Right kidney (tissue), 9 donors: Measurements from ENCODE around the gene PA2G4.
"Not testable (repeated sequence)": the region's sequence is repeated elsewhere in the genome, so short reads cannot be mapped to it uniquely, and the experiment has no call there.

Experiments
- DNase-seq: peaks from one replicate; pipeline ENCODE4 v3.0.0-alpha.2; 2016
- long read RNA-seq, 8 donors: transcript quantifications; one replicate each; lab custom pipeline, GENCODE V29; 2026

PA2G4 gene
- long read RNA-seq, donor 1, transcript PA2G4-201 (13 exons, 2,577 nt) = major isoform, 28 of 274 reads
- long read RNA-seq, donor 1, partial matches to known transcripts = 237 of 274 reads
- long read RNA-seq, donor 1, other reads (novel, unspliced or antisense) = 8 of 274 reads
- long read RNA-seq, donor 2, transcript PA2G4-201 (13 exons, 2,577 nt) = major isoform, 11 of 164 reads
- long read RNA-seq, donor 2, partial matches to known transcripts = 116 of 164 reads
- long read RNA-seq, donor 2, other reads (novel, unspliced or antisense) = 37 of 164 reads
- long read RNA-seq, donor 3, transcript PA2G4-201 (13 exons, 2,577 nt) = major isoform, 15 of 64 reads
- long read RNA-seq, donor 3, partial matches to known transcripts = 49 of 64 reads
- long read RNA-seq, donor 3, other reads (novel, unspliced or antisense) = 0 of 64 reads
- long read RNA-seq, donor 4, transcript PA2G4-201 (13 exons, 2,577 nt) = major isoform, 21 of 125 reads
- long read RNA-seq, donor 4, partial matches to known transcripts = 104 of 125 reads
- long read RNA-seq, donor 4, other reads (novel, unspliced or antisense) = 0 of 125 reads
- long read RNA-seq, donor 5, transcript PA2G4-201 (13 exons, 2,577 nt) = major isoform, 43 of 86 reads
- long read RNA-seq, donor 5, partial matches to known transcripts = 33 of 86 reads
- long read RNA-seq, donor 5, other reads (novel, unspliced or antisense) = 10 of 86 reads
- long read RNA-seq, donor 6, transcript PA2G4-201 (13 exons, 2,577 nt) = major isoform, 11 of 113 reads
- long read RNA-seq, donor 6, partial matches to known transcripts = 102 of 113 reads
- long read RNA-seq, donor 6, other reads (novel, unspliced or antisense) = 0 of 113 reads
- long read RNA-seq, donor 7, transcript PA2G4-201 (13 exons, 2,577 nt) = major isoform, 26 of 256 reads
- long read RNA-seq, donor 7, partial matches to known transcripts = 221 of 256 reads
- long read RNA-seq, donor 7, other reads (novel, unspliced or antisense) = 7 of 256 reads
- long read RNA-seq, donor 8, transcript PA2G4-201 (13 exons, 2,577 nt) = major isoform, 26 of 117 reads
- long read RNA-seq, donor 8, partial matches to known transcripts = 85 of 117 reads
- long read RNA-seq, donor 8, other reads (novel, unspliced or antisense) = 5 of 117 reads

GRCh38 chr12:56104109-56104814 is at the start of gene PA2G4:
PA2G4 (plus strand) TSS chr12:56104559; CDS start chr12:56104738, 179 bp downstream.
- DNase-seq = peak; percentile 85

GRCh38 chr12:56059964-56060363 is 44.4 kb upstream of the PA2G4 start:
- not testable (repeated sequence) for DNase-seq

- DNase-seq = no peak
These were observed 42.4 kb upstream of the PA2G4 start for GRCh38 chr12:56061982-56062381.

DNA sequence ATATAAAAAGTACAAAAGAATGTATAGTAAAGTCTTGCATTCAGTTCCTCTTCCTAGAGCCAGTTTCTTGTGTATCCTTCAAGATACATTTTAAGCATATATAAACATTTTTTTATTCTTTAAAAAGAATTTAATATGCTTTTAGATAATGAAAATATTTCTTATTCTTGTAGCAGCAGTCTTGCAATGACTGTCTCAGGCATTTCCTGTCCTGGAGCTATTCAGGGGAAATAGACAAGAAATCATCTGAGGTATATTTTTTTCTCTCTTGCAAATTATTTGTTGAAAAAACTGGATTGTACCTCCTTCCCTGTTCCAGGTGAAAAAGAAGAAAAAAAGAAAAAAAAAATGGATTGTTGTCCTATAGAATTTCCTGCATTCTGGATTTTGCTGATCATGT is 41.4 kb upstream of the PA2G4 start:
- DNase-seq = no peak

DNA sequence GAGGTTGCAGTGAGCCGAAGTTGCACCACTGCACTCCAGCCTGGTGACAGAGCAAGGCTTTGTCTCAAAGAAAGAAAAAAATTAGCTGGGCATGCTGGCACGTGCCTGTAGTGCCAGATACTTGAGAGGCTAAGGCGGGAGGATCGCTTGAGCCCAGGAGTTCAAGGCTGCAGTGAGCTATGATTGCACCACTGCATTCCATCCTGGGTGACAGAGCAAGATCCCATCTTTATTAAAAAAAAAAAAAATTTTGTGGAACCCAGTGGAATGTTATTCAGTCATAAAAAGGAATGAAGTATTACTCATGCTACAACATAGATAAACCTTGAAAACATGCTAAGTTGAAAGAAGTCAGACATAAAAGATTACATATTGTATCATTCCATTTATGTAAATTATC is 32.7 kb upstream of the PA2G4 start:
- no peak for DNase-seq

DNA sequence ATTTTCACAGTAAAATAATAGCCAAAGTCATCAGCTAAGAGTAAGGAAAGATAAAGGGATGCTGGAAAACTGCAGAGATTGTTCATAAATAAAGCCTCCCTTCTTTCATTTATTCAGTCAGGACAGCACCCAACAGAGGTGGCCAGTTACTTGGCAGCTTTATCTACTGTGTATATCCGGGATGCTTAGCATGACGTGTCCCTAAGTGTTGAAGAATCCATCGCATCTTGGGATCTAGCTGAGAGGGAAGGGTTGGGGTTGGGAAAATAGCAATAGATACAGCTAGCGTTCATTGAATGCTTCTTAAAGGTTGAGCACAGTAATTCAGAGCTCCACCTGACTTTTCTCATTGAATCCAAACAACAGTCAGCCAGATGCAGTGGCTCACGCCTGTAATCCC is 30.0 kb upstream of the PA2G4 start:
- no peak for DNase-seq

DNA sequence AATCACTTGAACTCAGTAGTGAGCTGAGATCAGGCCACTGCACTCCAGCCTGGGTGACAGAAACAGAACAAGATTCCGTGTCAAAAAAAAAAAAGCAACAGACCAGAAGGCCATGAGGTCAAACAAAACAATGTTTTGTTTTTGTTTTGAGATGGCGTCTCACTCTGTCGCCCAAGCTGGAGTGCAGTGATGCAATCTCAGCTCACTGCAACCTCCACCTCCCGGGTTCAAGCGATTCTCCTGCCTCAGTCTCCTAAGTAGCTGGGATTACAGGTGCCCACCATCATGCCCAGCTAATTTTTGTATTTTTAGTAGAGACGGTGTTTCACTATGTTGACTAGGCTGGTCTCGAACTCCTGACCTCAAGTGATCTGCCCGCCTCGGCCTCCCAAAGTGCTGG is 26.4 kb upstream of the PA2G4 start:
- not testable (repeated sequence) for DNase-seq

DNA sequence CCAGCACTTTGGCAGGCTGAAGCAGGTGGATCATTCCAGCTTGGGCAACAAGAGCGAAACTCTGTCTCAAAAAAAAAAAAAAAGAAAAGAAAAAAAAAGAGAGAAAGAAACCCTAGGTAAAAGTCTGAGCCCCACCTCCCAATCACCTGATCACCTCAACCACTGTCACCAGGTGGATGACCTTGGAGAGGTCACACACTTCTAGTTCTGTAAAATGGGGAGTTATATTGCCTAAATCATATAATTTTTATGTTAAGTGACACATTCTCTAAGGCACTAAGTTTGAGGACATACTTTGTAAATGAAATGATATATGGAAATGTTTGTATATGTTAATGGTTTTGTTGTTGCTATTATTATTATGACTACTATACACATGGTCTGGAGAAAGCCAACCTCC is 25.9 kb upstream of the PA2G4 start:
- no peak for DNase-seq

GRCh38 chr12:56078931-56079722 is 25.2 kb upstream of the PA2G4 start:
- peak; percentile 95 for DNase-seq

GRCh38 chr12:56079723-56080555 is 24.4 kb upstream of the PA2G4 start, which contains the start of gene ERBB3:
ERBB3 (plus strand) TSS chr12:56080165; CDS start chr12:56080301, 136 bp downstream.
- peak; percentile 90 for DNase-seq

- no peak for DNase-seq
These were observed 23.7 kb upstream of the PA2G4 start for GRCh38 chr12:56080556-56081138.

DNA sequence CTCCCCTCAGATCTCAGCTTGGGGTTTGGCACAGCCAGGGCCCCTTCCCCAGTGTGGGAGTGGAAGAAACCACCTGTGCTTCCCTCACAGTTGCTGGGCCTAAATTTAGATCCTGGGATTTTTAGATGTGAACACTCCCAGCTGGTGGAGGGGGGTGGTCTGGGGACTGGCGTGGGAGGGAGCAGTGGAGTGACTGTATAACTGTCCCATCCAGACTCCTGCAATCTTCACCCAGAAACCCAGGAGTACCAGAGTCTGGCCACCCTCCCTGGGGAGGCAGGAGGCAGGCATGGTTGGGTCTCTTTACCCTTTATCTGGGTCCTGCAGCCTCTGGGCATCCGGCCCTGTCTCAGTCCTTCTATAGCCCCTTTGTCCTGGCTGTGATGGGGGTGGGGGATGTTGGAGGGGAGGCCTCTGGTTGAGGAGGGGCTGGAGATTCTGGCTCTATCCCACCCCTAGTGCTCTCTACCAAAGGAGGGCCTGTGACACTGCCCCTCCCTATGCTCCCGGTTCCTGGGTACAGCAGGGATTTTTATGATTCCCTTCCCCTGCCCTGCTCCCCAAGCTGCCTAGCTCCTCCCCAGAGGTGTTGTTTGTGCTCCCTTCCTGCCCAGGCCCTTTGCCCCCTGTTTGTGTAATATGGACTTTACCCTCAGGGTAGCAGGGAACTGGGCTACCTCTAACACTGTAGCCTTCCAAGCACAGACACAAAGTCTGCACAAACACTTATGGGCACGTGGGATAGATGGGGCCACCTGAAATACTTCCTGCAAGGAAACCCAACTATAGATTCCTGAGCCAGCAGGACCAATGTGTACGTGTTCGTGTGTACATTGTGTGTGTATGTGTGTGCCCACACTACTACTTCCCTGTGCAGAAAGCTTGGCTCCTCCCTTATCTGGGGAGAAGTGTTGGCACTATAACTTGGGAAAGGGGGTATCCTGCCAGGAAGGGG is 22.7 kb upstream of the PA2G4 start:
- peak; percentile 25 for DNase-seq

DNA sequence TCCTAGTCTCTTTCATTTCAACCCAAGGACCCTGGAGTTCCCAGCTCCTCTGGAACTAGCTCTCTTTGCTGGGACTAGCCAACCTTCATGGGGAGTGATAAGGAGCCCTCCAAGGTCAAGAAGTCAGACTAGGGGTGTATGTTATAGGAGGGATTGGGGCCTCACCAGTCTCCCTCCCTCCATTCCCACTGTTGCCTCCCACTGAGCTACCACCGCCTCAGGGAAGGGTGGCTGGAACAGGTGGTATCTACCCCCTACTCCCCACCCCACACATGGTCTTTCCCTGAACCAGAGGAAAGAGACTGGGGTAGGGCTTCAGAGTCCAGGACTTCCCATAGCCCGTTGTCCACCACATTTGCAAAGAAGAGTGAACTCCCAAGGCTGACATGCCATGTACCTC is 22.0 kb upstream of the PA2G4 start:
- no peak for DNase-seq

- DNase-seq = no peak
These were observed 21.4 kb upstream of the PA2G4 start for GRCh38 chr12:56082967-56083366.

GRCh38 chr12:56084958-56085543 is 19.3 kb upstream of the PA2G4 start:
- no peak for DNase-seq

DNA sequence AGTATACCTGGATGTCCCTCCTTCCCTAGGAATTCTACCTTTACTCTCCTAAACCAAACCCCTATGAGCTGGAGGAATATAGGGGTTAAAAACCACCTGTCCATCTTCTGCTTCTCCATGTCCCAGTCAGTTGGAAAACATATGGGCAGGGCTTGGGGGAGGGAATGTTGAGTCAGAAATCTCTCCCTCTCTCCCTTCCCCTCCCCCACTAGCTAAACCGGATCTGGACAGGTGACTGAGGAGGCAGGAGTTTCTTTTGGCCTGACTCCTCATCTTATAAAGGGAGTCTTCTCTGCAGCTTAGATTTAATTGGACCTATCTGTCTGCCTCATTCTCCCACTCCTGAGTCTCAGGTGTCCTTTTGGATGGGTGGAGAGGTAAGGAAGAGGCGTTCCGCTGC is 18.3 kb upstream of the PA2G4 start:
- DNase-seq = no peak

GRCh38 chr12:56086608-56087007 is 17.8 kb upstream of the PA2G4 start:
- no peak for DNase-seq

DNA sequence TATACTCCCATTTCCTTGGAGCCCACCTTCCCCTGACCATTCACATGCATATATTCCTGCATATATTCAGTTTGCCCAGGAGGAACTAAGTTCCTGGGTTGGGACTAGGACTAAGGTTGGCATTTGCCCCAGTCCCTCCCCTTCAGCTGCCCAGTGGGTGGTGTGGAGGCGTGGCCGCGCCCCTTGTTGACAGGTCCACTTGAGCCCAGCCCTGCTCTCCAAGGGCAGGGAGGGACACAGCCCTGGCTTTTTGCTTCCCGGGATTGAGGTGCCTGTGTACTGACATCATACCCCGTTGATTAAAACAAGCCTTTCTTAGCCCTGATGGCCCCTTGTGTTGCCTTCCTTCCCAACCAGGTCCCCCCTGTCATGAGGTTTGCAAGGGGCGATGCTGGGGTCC is 17.1 kb upstream of the PA2G4 start:
- DNase-seq = no peak
